ENCODE data around the gene LYAR.

LYAR gene

GRCh38 chr4:4316150-4316495 is 26.2 kb upstream of the LYAR start:
- DNase-seq (ENCODE audit: low read depth) = no peak
- TF ChIP-seq CTCF (IDR thresholded peaks at IDR 0.05; ENCODE audit: insufficient read depth, low read depth, low read length, missing control alignments) = no peak
- H3K4me3 ChIP-seq (ENCODE audit: low read depth, low read length) = no peak overlapping the region

GRCh38 chr4:4315461-4316149 is 25.7 kb upstream of the LYAR start:
- H3K4me3 ChIP-seq (ENCODE audit: low read depth, low read length) = no peak overlapping the region
- DNase-seq (ENCODE audit: low read depth) = no peak
- no peak for TF ChIP-seq CTCF (IDR thresholded peaks at IDR 0.05; ENCODE audit: insufficient read depth, low read depth, low read length, missing control alignments)

GRCh38 chr4:4311193-4311592 is 21.2 kb upstream of the LYAR start:
- no peak for TF ChIP-seq CTCF (IDR thresholded peaks at IDR 0.05; ENCODE audit: insufficient read depth, low read depth, low read length, missing control alignments)
- no peak for DNase-seq (ENCODE audit: low read depth)
- no peak overlapping the region for H3K4me3 ChIP-seq (ENCODE audit: low read depth, low read length)

- DNase-seq (ENCODE audit: low read depth) = no peak
- TF ChIP-seq CTCF (IDR thresholded peaks at IDR 0.05; ENCODE audit: insufficient read depth, low read depth, low read length, missing control alignments) = no peak
- no peak overlapping the region for H3K4me3 ChIP-seq (ENCODE audit: low read depth, low read length)
Observed at GRCh38 chr4:4308800-4309441, 19.0 kb upstream of the LYAR start.

- H3K4me3 ChIP-seq (ENCODE audit: low read depth, low read length) = no peak overlapping the region
- TF ChIP-seq CTCF (IDR thresholded peaks at IDR 0.05; ENCODE audit: insufficient read depth, low read depth, low read length, missing control alignments) = no peak
- no peak for DNase-seq (ENCODE audit: low read depth)
Observed at GRCh38 chr4:4306920-4307319, 17.0 kb upstream of the LYAR start.

GRCh38 chr4:4302416-4302815 is 12.5 kb upstream of the LYAR start:
- no peak for TF ChIP-seq CTCF (IDR thresholded peaks at IDR 0.05; ENCODE audit: insufficient read depth, low read depth, low read length, missing control alignments)
- no peak for DNase-seq (ENCODE audit: low read depth)
- no peak overlapping the region for H3K4me3 ChIP-seq (ENCODE audit: low read depth, low read length)

GRCh38 chr4:4302001-4302400 is 12.0 kb upstream of the LYAR start:
- H3K4me3 ChIP-seq (ENCODE audit: low read depth, low read length) = no peak overlapping the region
- no peak for TF ChIP-seq CTCF (IDR thresholded peaks at IDR 0.05; ENCODE audit: insufficient read depth, low read depth, low read length, missing control alignments)

More at GRCh38 chr4:4302001-4302400, 12.0 kb upstream of the LYAR start:
- DNase-seq (ENCODE audit: low read depth) = no peak

Data from GM12865 (cell line).